ENCODE data around the gene ABCA4. TPM values are rescaled to one million over a fixed set of nuclear protein-coding genes. Genes with fewer than 3 reads are reported as not detected.

Gene ABCA4
- total RNA-seq, 1 experiment from 2014 or later, result 1.5 TPM

DNA sequence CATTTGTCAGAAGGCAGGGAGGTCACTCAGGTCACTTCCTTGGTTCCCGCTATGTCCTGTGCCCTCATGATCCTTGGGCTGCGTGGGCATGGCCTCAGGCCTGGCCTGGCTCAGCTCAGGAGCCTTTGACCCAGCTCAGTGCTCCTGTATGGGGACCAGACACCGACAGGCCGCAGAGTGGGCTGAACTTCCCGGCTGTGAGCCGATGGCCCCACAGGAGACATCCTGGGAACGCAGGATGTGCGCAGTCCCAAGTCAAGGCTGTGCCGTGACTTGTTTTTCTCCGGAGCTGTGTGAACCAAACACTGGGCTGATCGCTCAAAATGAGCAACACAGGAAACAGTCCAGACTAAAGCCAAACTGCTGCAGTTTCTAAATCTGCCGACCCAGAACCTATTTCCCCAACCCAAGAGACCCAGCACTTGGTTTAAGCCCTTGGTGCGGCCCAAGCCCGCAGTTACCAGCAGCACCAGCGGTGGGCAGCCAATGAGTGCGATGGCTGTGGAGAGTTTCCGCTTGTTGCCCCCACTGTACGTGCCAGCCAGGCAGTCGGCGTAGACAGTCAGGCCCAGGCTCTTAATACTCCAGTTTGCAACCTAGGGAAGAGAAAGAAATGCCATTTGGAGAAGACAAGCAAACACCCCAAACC is 119.4 kb downstream of the ABCA4 start:
- ATAC-seq, result no peak; the same call in 1 of the 2 replicates
- in situ Hi-C loops (cut with HindIII; ENCODE audit: low pct_unique_long_range_greater_than_20kb, low sequenced_read_pairs), result no loop called here
- no peaks in the 10 kb centered on the region for H3K36me3 ChIP-seq (ENCODE audit: control insufficient read depth, insufficient read depth, low read length)

DNA sequence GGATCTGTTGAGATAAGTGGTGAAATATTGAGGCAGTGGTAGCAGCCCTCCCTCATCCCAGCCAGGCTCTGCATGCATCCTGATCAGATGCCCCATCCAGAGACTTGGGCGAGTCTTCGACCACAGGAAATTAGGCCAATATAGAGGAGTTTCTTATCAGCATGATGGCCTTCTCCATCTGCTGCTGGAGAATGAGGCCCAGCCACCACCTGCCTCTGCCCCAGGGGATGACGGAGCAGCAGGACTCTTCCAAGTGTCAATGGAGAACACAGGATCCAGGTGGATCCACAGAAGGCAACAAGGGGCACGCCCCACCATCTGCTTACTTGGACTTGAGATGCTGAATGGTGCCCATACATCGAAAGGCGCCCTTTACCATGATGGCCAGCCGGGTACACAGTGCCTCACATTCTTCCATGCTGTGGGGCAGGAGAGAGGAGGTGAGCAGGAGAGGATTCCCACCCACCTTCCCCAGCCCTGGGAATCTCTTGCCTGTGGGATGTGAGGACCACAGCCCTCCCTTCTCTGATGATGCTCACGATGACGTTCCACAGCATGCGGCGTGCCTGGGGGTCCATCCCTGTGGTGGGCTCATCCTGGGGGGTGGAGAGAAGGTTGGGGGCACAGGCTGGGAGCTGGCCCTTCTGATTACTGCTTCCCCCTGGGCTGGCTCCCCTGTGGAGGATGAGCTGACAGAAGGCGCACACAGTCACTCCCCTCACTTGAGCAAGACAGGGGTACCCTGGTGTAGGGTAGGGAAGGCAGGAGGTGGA is 120.3 kb downstream of the ABCA4 start:
- Histone ChIP-seq H3K27ac (ENCODE audit: low read length) (no peak overlapping the region), H3K4me1 (ENCODE audit: control insufficient read depth, insufficient read depth, low read length) (no peaks in the 10 kb centered on the region), H3K36me3 (ENCODE audit: control insufficient read depth, insufficient read depth, low read length) (no peaks in the 10 kb centered on the region), H3K4me3 (ENCODE audit: low read depth in 2 of 2, low read length in 2 of 2) (no peak overlapping the region), H3K9me3 (ENCODE audit: control insufficient read depth, insufficient read depth, low read depth, low read length) (no peaks in the 10 kb centered on the region), H3K27me3 (ENCODE audit: control insufficient read depth, insufficient read depth, low read length) (no peaks in the 10 kb centered on the region)
- intact Hi-C loops (cut with micrococcal nuclease; ENCODE audit: unreplicated experiment), result no loop called here
- in situ Hi-C loops (cut with HindIII; ENCODE audit: low pct_unique_long_range_greater_than_20kb, low sequenced_read_pairs), result no loop called here
- no peak for ATAC-seq
- BruUV-seq (replicated peaks), result no TSS peak
- CTCF ChIA-PET, result no interaction called here
- no peak for DNase-seq (ENCODE audit: low read depth, low spot score)
- POLR2A ChIA-PET, result no interaction called here
- TF ChIP-seq, protein P1, sequence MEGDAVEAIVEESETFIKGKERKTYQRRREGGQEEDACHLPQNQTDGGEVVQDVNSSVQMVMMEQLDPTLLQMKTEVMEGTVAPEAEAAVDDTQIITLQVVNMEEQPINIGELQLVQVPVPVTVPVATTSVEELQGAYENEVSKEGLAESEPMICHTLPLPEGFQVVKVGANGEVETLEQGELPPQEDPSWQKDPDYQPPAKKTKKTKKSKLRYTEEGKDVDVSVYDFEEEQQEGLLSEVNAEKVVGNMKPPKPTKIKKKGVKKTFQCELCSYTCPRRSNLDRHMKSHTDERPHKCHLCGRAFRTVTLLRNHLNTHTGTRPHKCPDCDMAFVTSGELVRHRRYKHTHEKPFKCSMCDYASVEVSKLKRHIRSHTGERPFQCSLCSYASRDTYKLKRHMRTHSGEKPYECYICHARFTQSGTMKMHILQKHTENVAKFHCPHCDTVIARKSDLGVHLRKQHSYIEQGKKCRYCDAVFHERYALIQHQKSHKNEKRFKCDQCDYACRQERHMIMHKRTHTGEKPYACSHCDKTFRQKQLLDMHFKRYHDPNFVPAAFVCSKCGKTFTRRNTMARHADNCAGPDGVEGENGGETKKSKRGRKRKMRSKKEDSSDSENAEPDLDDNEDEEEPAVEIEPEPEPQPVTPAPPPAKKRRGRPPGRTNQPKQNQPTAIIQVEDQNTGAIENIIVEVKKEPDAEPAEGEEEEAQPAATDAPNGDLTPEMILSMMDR (IDR thresholded peaks at IDR 0.05), result no peak
- TF ChIP-seq SIN3A (IDR thresholded peaks at IDR 0.05; ENCODE audit: borderline replicate concordance, insufficient read depth, low read depth, low read length), result no peak
- TF ChIP-seq TCF7L2 (IDR thresholded peaks at IDR 0.05; ENCODE audit: low read depth, low read length), result no peak
- TF ChIP-seq POLR2AphosphoS5 (IDR thresholded peaks at IDR 0.05; ENCODE audit: low read depth, low read length), result no peak
- TF ChIP-seq, protein P2, sequence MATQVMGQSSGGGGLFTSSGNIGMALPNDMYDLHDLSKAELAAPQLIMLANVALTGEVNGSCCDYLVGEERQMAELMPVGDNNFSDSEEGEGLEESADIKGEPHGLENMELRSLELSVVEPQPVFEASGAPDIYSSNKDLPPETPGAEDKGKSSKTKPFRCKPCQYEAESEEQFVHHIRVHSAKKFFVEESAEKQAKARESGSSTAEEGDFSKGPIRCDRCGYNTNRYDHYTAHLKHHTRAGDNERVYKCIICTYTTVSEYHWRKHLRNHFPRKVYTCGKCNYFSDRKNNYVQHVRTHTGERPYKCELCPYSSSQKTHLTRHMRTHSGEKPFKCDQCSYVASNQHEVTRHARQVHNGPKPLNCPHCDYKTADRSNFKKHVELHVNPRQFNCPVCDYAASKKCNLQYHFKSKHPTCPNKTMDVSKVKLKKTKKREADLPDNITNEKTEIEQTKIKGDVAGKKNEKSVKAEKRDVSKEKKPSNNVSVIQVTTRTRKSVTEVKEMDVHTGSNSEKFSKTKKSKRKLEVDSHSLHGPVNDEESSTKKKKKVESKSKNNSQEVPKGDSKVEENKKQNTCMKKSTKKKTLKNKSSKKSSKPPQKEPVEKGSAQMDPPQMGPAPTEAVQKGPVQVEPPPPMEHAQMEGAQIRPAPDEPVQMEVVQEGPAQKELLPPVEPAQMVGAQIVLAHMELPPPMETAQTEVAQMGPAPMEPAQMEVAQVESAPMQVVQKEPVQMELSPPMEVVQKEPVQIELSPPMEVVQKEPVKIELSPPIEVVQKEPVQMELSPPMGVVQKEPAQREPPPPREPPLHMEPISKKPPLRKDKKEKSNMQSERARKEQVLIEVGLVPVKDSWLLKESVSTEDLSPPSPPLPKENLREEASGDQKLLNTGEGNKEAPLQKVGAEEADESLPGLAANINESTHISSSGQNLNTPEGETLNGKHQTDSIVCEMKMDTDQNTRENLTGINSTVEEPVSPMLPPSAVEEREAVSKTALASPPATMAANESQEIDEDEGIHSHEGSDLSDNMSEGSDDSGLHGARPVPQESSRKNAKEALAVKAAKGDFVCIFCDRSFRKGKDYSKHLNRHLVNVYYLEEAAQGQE (IDR thresholded peaks at IDR 0.05; ENCODE audit: insufficient read depth in 1 of 2, low read depth in 2 of 2, low read length in 1 of 2), result no peak

More for the DNA sequence above, 119.4 kb downstream of the ABCA4 start:
- no peak for TF ChIP-seq TCF7L2 (IDR thresholded peaks at IDR 0.05; ENCODE audit: low read depth, low read length)
- TF ChIP-seq SIN3A (IDR thresholded peaks at IDR 0.05; ENCODE audit: borderline replicate concordance, insufficient read depth, low read depth, low read length), result no peak
- TF ChIP-seq, protein P1 (IDR thresholded peaks at IDR 0.05), result no peak
- no peak for TF ChIP-seq POLR2AphosphoS5 (IDR thresholded peaks at IDR 0.05; ENCODE audit: low read depth, low read length)
- TF ChIP-seq, protein P2 (IDR thresholded peaks at IDR 0.05; ENCODE audit: insufficient read depth in 1 of 2, low read depth in 2 of 2, low read length in 1 of 2), result no peak
- Histone ChIP-seq H3K27me3 (ENCODE audit: control insufficient read depth, insufficient read depth, low read length) (no peaks in the 10 kb centered on the region), H3K9me3 (ENCODE audit: control insufficient read depth, insufficient read depth, low read depth, low read length) (no peaks in the 10 kb centered on the region), H3K4me1 (ENCODE audit: control insufficient read depth, insufficient read depth, low read length) (no peaks in the 10 kb centered on the region), H3K27ac (ENCODE audit: low read length) (no peak overlapping the region), H3K4me3 (ENCODE audit: low read depth in 2 of 2, low read length in 2 of 2) (no peak overlapping the region)
- intact Hi-C loops (cut with micrococcal nuclease; ENCODE audit: unreplicated experiment), result no loop called here
- no TSS peak for BruUV-seq (replicated peaks)
- DNase-seq (ENCODE audit: low read depth, low spot score), result no peak
- CTCF ChIA-PET, result no interaction called here
- POLR2A ChIA-PET, result no interaction called here

Data from Panc1 (cell line).